Caco-2 (cell line): ENCODE data around the gene LYZL4. TPM values are rescaled to one million over a fixed set of nuclear protein-coding genes. Genes with fewer than 3 reads are reported as not detected.

ENCODE experiments used
- BruUV-seq: library from RNA; stranded (reverse); fragments of 400-500 nt; replicated peaks from 2 replicates; lab custom pipeline; 2021; lab: Mats Ljungman, UMichigan
- CTCF ChIA-PET: fragments of 300-600 bp; sonication (Branson Sonifier 250); formaldehyde crosslinking; loops from one replicate; lab custom pipeline; 2022; ENCODE audit warnings: antibody characterized with exemption; lab: Charles Lee
- POLR2A ChIA-PET: fragments of 300-600 bp; sonication (Branson Sonifier 250); formaldehyde crosslinking; loops from one replicate; lab custom pipeline; 2022; ENCODE audit warnings: antibody characterized with exemption; lab: Charles Lee
- DNase-seq, 2 experiments: peaks; one replicate each; pipeline versions ENCODE4 v3.0.0 to v3.0.0-alpha.2; 2020 to 2022
- H3K27me3 ChIP-seq: replicated peaks from 2 replicates; pipeline ENCODE4 v1.6.0; 2011; ENCODE audit warnings: low read length; ENCODE audit not compliant: control insufficient read depth, insufficient read depth
- H3K36me3 ChIP-seq: 2 replicates; pipeline ENCODE4 v1.5.1; 2011; ENCODE audit warnings: low read length; ENCODE audit not compliant: control insufficient read depth, insufficient read depth
- H3K4me1 ChIP-seq: fragments of 250-450 bp; sonication (Bioruptor Pico); 2 replicates; pipeline ENCODE4 v1.5.1; 2020; ENCODE audit warnings: mild to moderate bottlenecking
- H3K4me3 ChIP-seq: 2 replicates; pipeline ENCODE4 v1.5.1; 2011; ENCODE audit warnings: low read depth, mild to moderate bottlenecking, control low read depth, low read length
- H3K9me3 ChIP-seq: fragments of 250-450 bp; sonication (Bioruptor Pico); 2 replicates; pipeline ENCODE4 v1.5.1; 2020; ENCODE audit warnings: mild to moderate bottlenecking, moderate library complexity
- H3K27ac Mint-ChIP-seq: one replicate; pipeline ENCODE4 v1.8.0; 2022; ENCODE audit warnings: mixed read lengths; ENCODE audit not compliant: unreplicated experiment
- H3K27me3 Mint-ChIP-seq: one replicate; pipeline ENCODE4 v1.8.0; 2022; ENCODE audit warnings: mixed read lengths; ENCODE audit not compliant: insufficient read depth, unreplicated experiment
- H3K36me3 Mint-ChIP-seq: one replicate; pipeline ENCODE4 v1.8.0; 2022; ENCODE audit warnings: mild to moderate bottlenecking, mixed read lengths; ENCODE audit not compliant: insufficient read depth, unreplicated experiment
- H3K4me1 Mint-ChIP-seq: one replicate; pipeline ENCODE4 v1.8.0; 2022; ENCODE audit warnings: low read depth, mixed read lengths; ENCODE audit not compliant: unreplicated experiment
- H3K4me3 Mint-ChIP-seq: one replicate; pipeline ENCODE4 v1.8.0; 2022; ENCODE audit warnings: mild to moderate bottlenecking, moderate library complexity, mixed read lengths; ENCODE audit not compliant: unreplicated experiment
- H3K9me3 Mint-ChIP-seq: one replicate; pipeline ENCODE4 v1.8.0; 2022; ENCODE audit warnings: mixed read lengths; ENCODE audit not compliant: unreplicated experiment
- intact Hi-C: fragments of 100-400 bp; cut with micrococcal nuclease; formaldehyde crosslinking; loops from one replicate; pipeline ENCODE4 v1.10.0; 2022; ENCODE audit not compliant: unreplicated experiment
- total RNA-seq: library from RNA; stranded (reverse); gene quantifications from 2 replicates; pipeline ENCODE4 v1.2.3, GENCODE V29; 2022
- TF ChIP-seq, protein P1 (sequence below), 2 experiments: fragments of 200-600 bp in 1 of 2; IDR thresholded peaks; 1 replicate in 1 of 2; 2 replicates in 1 of 2; pipeline versions ENCODE4 v1.5.1 to v1.8.0; 2011 to 2022; ENCODE audit warnings: antibody characterized with exemption in 1 of 2, control low read depth in 1 of 2, inconsistent platforms in 1 of 2, low read depth in 1 of 2, low read length in 1 of 2, mild to moderate bottlenecking in 1 of 2, moderate library complexity in 1 of 2; ENCODE audit not compliant: insufficient read depth in 1 of 2, severe bottlenecking in 1 of 2, unreplicated experiment in 1 of 2

The LYZL4 gene
- total RNA-seq, 1 experiment from 2014 or later = not detected

GRCh38 chr3:42368861-42369260 is 41.5 kb downstream of the LYZL4 start:
- H3K4me1 Mint-ChIP-seq = peaks cover 6% of the 10 kb centered on the region
- Histone ChIP-seq H3K36me3 (no peaks in the 10 kb centered on the region), H3K27me3 (no peaks in the 10 kb centered on the region), H3K9me3 (no peaks in the 10 kb centered on the region), H3K4me3 (no peak overlapping the region), H3K4me1 (no peaks in the 10 kb centered on the region)
- DNase-seq = no peak
- no peak overlapping the region for H3K4me3 Mint-ChIP-seq
- peaks cover 20% of the 10 kb centered on the region for H3K9me3 Mint-ChIP-seq
- no peak overlapping the region for H3K27ac Mint-ChIP-seq
- ChIA-PET CTCF (no interaction called here), POLR2A (no interaction called here)
- intact Hi-C loops = no loop called here
- no TSS peak for BruUV-seq
- H3K36me3 Mint-ChIP-seq = no peaks in the 10 kb centered on the region
- TF ChIP-seq, protein P1, sequence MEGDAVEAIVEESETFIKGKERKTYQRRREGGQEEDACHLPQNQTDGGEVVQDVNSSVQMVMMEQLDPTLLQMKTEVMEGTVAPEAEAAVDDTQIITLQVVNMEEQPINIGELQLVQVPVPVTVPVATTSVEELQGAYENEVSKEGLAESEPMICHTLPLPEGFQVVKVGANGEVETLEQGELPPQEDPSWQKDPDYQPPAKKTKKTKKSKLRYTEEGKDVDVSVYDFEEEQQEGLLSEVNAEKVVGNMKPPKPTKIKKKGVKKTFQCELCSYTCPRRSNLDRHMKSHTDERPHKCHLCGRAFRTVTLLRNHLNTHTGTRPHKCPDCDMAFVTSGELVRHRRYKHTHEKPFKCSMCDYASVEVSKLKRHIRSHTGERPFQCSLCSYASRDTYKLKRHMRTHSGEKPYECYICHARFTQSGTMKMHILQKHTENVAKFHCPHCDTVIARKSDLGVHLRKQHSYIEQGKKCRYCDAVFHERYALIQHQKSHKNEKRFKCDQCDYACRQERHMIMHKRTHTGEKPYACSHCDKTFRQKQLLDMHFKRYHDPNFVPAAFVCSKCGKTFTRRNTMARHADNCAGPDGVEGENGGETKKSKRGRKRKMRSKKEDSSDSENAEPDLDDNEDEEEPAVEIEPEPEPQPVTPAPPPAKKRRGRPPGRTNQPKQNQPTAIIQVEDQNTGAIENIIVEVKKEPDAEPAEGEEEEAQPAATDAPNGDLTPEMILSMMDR (IDR thresholded peaks at IDR 0.05; ENCODE audit: insufficient read depth in 1 of 2, low read depth in 1 of 2, low read length in 1 of 2, severe bottlenecking in 1 of 2, unreplicated experiment in 1 of 2) = no peak
- peaks cover 15% of the 10 kb centered on the region for H3K27me3 Mint-ChIP-seq

- Histone ChIP-seq H3K27me3 (no peaks in the 10 kb centered on the region), H3K4me1 (no peaks in the 10 kb centered on the region), H3K36me3 (no peaks in the 10 kb centered on the region), H3K9me3 (no peaks in the 10 kb centered on the region), H3K4me3 (no peak overlapping the region)
- TF ChIP-seq, protein P1 (IDR thresholded peaks at IDR 0.05; ENCODE audit: insufficient read depth in 1 of 2, low read depth in 1 of 2, low read length in 1 of 2, severe bottlenecking in 1 of 2, unreplicated experiment in 1 of 2) = no peak
- no peak for DNase-seq
- CTCF ChIA-PET = no interaction called here
- H3K4me1 Mint-ChIP-seq = peaks cover 6% of the 10 kb centered on the region
- POLR2A ChIA-PET = no interaction called here
- no peak overlapping the region for H3K4me3 Mint-ChIP-seq
- H3K27me3 Mint-ChIP-seq = peaks cover 15% of the 10 kb centered on the region
- peaks cover 20% of the 10 kb centered on the region for H3K9me3 Mint-ChIP-seq
- H3K27ac Mint-ChIP-seq = no peak overlapping the region
- BruUV-seq = no TSS peak
- H3K36me3 Mint-ChIP-seq = no peaks in the 10 kb centered on the region
- intact Hi-C loops = no loop called here
Observed at GRCh38 chr3:42367903-42368302, 42.5 kb downstream of the LYZL4 start.

- no peak for DNase-seq
- H3K9me3 Mint-ChIP-seq = peaks cover 20% of the 10 kb centered on the region
- TF ChIP-seq, protein P1 (IDR thresholded peaks at IDR 0.05; ENCODE audit: insufficient read depth in 1 of 2, low read depth in 1 of 2, low read length in 1 of 2, severe bottlenecking in 1 of 2, unreplicated experiment in 1 of 2) = no peak
- H3K4me1 Mint-ChIP-seq = peaks cover 6% of the 10 kb centered on the region
- BruUV-seq = no TSS peak
- H3K4me3 Mint-ChIP-seq = no peak overlapping the region
- intact Hi-C loops = no loop called here
- Histone ChIP-seq H3K9me3 (no peaks in the 10 kb centered on the region), H3K36me3 (no peaks in the 10 kb centered on the region), H3K4me3 (no peak overlapping the region), H3K4me1 (no peaks in the 10 kb centered on the region), H3K27me3 (no peaks in the 10 kb centered on the region)
- ChIA-PET CTCF (no interaction called here), POLR2A (no interaction called here)
- H3K27ac Mint-ChIP-seq = no peak overlapping the region
- H3K36me3 Mint-ChIP-seq = no peaks in the 10 kb centered on the region
- H3K27me3 Mint-ChIP-seq = peaks cover 7% of the 10 kb centered on the region
Observed at GRCh38 chr3:42366550-42366949, 43.9 kb downstream of the LYZL4 start.
